Measurements from ENCODE around the gene XPO4.

GRCh38 chr13:20767309-20767943 is 135.1 kb downstream of the XPO4 start:
- no peak for TF ChIP-seq CTCF (IDR thresholded peaks at IDR 0.05)
- TF ChIP-seq POLR2A (IDR thresholded peaks at IDR 0.05): no peak

All from heart left ventricle (tissue), 13 donors.